Hepatocyte (in vitro differentiated cells): ENCODE measurements around the gene TMED10. TPM values are rescaled to one million over a fixed set of nuclear protein-coding genes. Genes with fewer than 3 reads are reported as not detected.

Source experiments
- DNase-seq: peaks from one replicate; pipeline ENCODE4 v3.0.0-alpha.2; 2016; ENCODE audit warnings: low spot score
- H2AFZ ChIP-seq: fragments of 200-600 bp; sonication (generic); 2 replicates; pipeline ENCODE4 v1.6.0; 2016; ENCODE audit warnings: antibody characterized with exemption, mild to moderate bottlenecking
- H3K27ac ChIP-seq: fragments of 200-600 bp; sonication (generic); 2 replicates; pipeline ENCODE4 v1.5.1; 2016; ENCODE audit warnings: mild to moderate bottlenecking
- H3K27me3 ChIP-seq: fragments of 200-600 bp; sonication (generic); 2 replicates; pipeline ENCODE4 v1.6.1; 2016
- H3K36me3 ChIP-seq: fragments of 200-600 bp; sonication (generic); replicated peaks from 2 replicates; pipeline ENCODE4 v1.5.1; 2016; ENCODE audit warnings: low read depth; ENCODE audit not compliant: insufficient read depth
- H3K4me1 ChIP-seq: fragments of 200-600 bp; sonication (generic); 2 replicates; pipeline ENCODE4 v1.5.1; 2016; ENCODE audit warnings: mild to moderate bottlenecking, moderate library complexity; ENCODE audit not compliant: insufficient read depth
- H3K4me2 ChIP-seq: fragments of 200-600 bp; sonication (generic); 2 replicates; pipeline ENCODE4 v1.6.0; 2016
- H3K4me3 ChIP-seq: fragments of 200-600 bp; sonication (generic); 2 replicates; pipeline ENCODE4 v1.5.1; 2016; ENCODE audit warnings: mild to moderate bottlenecking
- H3K79me2 ChIP-seq: fragments of 200-600 bp; sonication (generic); 2 replicates; pipeline ENCODE4 v1.6.0; 2017; ENCODE audit warnings: mild to moderate bottlenecking
- H3K9me2 ChIP-seq: fragments of 200-600 bp; sonication (generic); replicated peaks from 2 replicates; pipeline ENCODE4 v1.6.0; 2017; ENCODE audit warnings: mild to moderate bottlenecking; ENCODE audit not compliant: insufficient read depth
- H3K9me3 ChIP-seq: fragments of 200-600 bp; sonication (generic); 2 replicates; pipeline ENCODE4 v1.5.1; 2016; ENCODE audit warnings: low read depth, mild to moderate bottlenecking
- H4K20me1 ChIP-seq: fragments of 200-600 bp; sonication (generic); 2 replicates; pipeline ENCODE4 v1.6.0; 2016; ENCODE audit warnings: mild to moderate bottlenecking; ENCODE audit not compliant: insufficient read depth, poor library complexity, severe bottlenecking
- EZH2 ChIP-seq: fragments of 200-600 bp; sonication (generic); IDR thresholded peaks from 2 replicates; pipeline ENCODE4 v1.6.1; 2016; ENCODE audit warnings: antibody characterized with exemption, mild to moderate bottlenecking, borderline replicate concordance
- EZH2phosphoT487 ChIP-seq: fragments of 200-600 bp; sonication (generic); IDR thresholded peaks from one replicate; pipeline ENCODE4 v1.6.1; 2018; ENCODE audit warnings: antibody characterized with exemption, mild to moderate bottlenecking, low read depth, moderate library complexity; ENCODE audit not compliant: unreplicated experiment, severe bottlenecking
- WGBS: methylation state at CpG from one replicate; pipeline ENCODE4 v1.1.6; 2016; ENCODE audit warnings: low lambda C conversion rate; ENCODE audit errors: missing lambda C conversion rate; 5-methylcytosine and 5-hydroxymethylcytosine counted together
- polyA plus RNA-seq: library from polyadenylated mRNA; unstranded; fragments of >200 nt; fragmentation: Nextera tagmentation; extraction: Ambion mirVana; gene quantifications from 2 replicates; pipeline ENCODE4 v1.2.1, GENCODE V29; 2016
- total RNA-seq: library from RNA; depleted of rRNA; stranded (reverse); fragments of >200 nt; gene quantifications from 2 replicates; pipeline ENCODE4 v1.2.3, GENCODE V29; 2014
- TF ChIP-seq, protein P1 (sequence below): fragments of 200-600 bp; sonication (generic); IDR thresholded peaks from 2 replicates; pipeline ENCODE4 v1.5.1; 2016; ENCODE audit warnings: antibody characterized with exemption, mild to moderate bottlenecking; ENCODE audit not compliant: poor library complexity

TMED10 gene
- total and polyA plus RNA-seq, 2 experiments from 2014 or later = 375 to 390 TPM

DNA sequence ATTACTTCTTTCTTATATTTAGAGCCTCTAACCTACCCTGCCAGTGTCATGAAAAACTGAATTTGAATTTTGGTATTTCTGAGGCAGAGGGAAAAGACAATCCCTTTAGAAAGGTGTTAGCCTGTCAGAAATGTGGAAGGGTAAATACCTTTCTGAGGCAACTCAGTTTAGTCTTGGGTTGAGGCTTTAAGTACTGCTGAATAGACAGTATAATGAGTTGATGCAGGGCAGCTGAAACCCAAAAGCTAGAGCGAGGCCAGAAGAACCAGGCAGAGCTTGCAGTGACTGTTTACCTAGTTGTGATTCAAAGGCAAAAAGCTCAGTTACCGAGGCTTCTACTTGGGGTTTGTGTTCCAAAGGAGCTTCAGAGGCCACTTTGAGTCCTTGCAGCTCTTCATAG lies 88.3 kb downstream of the TMED10 start:
- no peaks in the 10 kb centered on the region for H3K79me2 ChIP-seq
- WGBS = 59% methylated on average over 2 of the region's 2 CpGs
- H3K9me3 ChIP-seq = no peaks in the 10 kb centered on the region
- no peak overlapping the region for H3K27ac ChIP-seq
- H3K4me1 ChIP-seq = no peaks in the 10 kb centered on the region
- no peak overlapping the region for H3K4me3 ChIP-seq
- H3K36me3 ChIP-seq = no peaks in the 10 kb centered on the region
- TF ChIP-seq EZH2phosphoT487 = no peak
- no peak for TF ChIP-seq EZH2
- TF ChIP-seq, protein P1, sequence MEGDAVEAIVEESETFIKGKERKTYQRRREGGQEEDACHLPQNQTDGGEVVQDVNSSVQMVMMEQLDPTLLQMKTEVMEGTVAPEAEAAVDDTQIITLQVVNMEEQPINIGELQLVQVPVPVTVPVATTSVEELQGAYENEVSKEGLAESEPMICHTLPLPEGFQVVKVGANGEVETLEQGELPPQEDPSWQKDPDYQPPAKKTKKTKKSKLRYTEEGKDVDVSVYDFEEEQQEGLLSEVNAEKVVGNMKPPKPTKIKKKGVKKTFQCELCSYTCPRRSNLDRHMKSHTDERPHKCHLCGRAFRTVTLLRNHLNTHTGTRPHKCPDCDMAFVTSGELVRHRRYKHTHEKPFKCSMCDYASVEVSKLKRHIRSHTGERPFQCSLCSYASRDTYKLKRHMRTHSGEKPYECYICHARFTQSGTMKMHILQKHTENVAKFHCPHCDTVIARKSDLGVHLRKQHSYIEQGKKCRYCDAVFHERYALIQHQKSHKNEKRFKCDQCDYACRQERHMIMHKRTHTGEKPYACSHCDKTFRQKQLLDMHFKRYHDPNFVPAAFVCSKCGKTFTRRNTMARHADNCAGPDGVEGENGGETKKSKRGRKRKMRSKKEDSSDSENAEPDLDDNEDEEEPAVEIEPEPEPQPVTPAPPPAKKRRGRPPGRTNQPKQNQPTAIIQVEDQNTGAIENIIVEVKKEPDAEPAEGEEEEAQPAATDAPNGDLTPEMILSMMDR = no peak
- no peak overlapping the region for H3K4me2 ChIP-seq
- no peaks in the 10 kb centered on the region for H3K27me3 ChIP-seq
- H3K9me2 ChIP-seq = no peaks in the 10 kb centered on the region
- H2AFZ ChIP-seq = no peak overlapping the region
- H4K20me1 ChIP-seq = no peaks in the 10 kb centered on the region
- no peak for DNase-seq

DNA sequence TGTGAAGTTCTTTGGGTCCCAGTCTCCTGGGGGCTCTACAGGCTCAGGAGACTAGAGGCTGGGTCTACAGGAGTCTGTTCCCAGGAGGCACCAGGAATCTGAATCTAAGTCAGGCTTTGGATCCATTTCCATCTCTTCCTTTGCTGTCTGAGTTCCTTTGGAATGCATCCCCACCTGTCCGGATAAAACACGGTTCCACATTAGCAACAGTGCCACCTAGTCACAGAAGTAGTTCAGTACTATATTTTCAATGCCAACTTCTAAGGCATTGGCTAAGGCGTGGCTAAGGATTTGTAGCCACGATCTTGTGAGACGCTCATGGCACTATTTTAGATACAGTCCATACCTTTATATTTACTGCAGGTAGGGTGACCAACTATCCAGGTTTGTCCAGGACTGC lies 91.9 kb downstream of the TMED10 start:
- peak; percentile 17 for DNase-seq
- H3K27ac ChIP-seq = no peak overlapping the region
- TF ChIP-seq, protein P1 = peak; percentile 31
- TF ChIP-seq EZH2phosphoT487 = no peak
- H3K36me3 ChIP-seq = no peaks in the 10 kb centered on the region
- H4K20me1 ChIP-seq = no peaks in the 10 kb centered on the region
- no peak overlapping the region for H3K4me2 ChIP-seq
- H3K4me1 ChIP-seq = peaks cover 14% of the 10 kb centered on the region
- H3K9me3 ChIP-seq = no peaks in the 10 kb centered on the region
- no peaks in the 10 kb centered on the region for H3K27me3 ChIP-seq
- H2AFZ ChIP-seq = no peak overlapping the region
- whole genome bisulfite sequencing = 60% methylated on average over 5 of the region's 5 CpGs
- H3K4me3 ChIP-seq = no peak overlapping the region
- H3K79me2 ChIP-seq = no peaks in the 10 kb centered on the region
- no peaks in the 10 kb centered on the region for H3K9me2 ChIP-seq

DNA sequence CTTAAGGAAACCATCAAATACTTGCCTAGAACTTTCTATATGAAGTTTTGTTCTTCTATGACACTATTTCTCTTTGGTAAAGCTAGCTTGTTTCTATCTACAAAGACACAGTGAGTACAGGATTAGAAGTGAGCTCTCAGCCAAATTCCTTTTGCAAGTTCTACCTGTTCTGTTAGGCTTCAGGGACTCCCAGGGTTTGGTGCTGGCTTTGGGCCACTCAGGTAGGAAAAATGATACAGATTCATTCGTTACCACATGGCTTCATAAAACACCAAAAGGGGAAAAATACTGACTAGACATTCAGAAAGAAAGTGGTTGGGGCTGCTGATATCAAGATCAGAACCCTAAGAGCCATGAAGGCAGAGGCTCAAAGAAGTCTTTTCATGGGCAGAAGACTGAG lies 93.1 kb downstream of the TMED10 start:
- no peaks in the 10 kb centered on the region for H3K9me3 ChIP-seq
- TF ChIP-seq EZH2 = no peak
- TF ChIP-seq, protein P1 = no peak
- WGBS = 83% methylated on average over 1 of the region's 1 CpG
- no peaks in the 10 kb centered on the region for H3K79me2 ChIP-seq
- H3K4me3 ChIP-seq = no peak overlapping the region
- no peaks in the 10 kb centered on the region for H3K27me3 ChIP-seq
- H3K27ac ChIP-seq = no peak overlapping the region
- H3K4me2 ChIP-seq = no peak overlapping the region
- H2AFZ ChIP-seq = no peak overlapping the region
- no peak for DNase-seq
- no peaks in the 10 kb centered on the region for H4K20me1 ChIP-seq
- no peaks in the 10 kb centered on the region for H3K9me2 ChIP-seq
- no peaks in the 10 kb centered on the region for H3K36me3 ChIP-seq
- H3K4me1 ChIP-seq = peaks cover 14% of the 10 kb centered on the region

DNA sequence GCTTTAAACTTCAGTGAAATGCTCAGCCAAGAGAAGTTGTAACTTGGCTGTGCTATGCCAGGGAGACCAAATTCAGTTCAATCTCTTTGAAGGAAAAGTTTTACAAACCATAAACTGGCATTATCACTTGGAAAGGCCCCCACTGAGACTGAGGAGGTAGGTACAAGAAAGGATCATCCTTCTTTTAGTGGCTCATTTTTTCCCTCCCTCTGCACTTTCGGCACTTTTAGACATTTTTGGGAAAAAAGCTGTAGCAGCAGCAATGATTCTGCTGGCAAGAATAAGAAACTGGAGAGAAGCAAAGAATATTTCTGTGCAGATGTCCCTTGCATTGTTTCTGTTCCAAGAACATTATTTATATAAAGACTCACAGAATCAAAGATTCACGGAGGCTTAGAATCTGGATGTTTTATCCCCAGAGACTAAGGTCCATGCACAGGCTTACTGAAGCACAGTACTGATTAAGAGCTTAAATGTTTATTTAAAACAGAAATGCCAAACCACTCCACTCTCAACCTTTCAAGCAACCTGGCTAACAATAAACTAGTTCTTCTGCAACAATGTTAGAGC lies 94.7 kb downstream of the TMED10 start:
- 36% methylated on average over 2 of the region's 2 CpGs for WGBS
- Histone ChIP-seq H3K4me1 (peaks cover 14% of the 10 kb centered on the region), H3K9me3 (no peaks in the 10 kb centered on the region), H2AFZ (no peak overlapping the region), H3K27ac (peak overlapping the region; percentile 28), H3K4me3 (no peak overlapping the region), H3K36me3 (no peaks in the 10 kb centered on the region), H3K9me2 (no peaks in the 10 kb centered on the region), H4K20me1 (no peaks in the 10 kb centered on the region), H3K79me2 (no peaks in the 10 kb centered on the region), H3K27me3 (no peaks in the 10 kb centered on the region), H3K4me2 (peak overlapping the region; percentile 9)
- TF ChIP-seq, protein P1 = no peak
- TF ChIP-seq EZH2phosphoT487 (no peak), EZH2 (no peak)
- no peak for DNase-seq
